Ovary (tissue), 9 donors: ENCODE data around the gene MBD5. TPM values are rescaled to one million over a fixed set of nuclear protein-coding genes. Genes with fewer than 3 reads are reported as not detected.
"Not testable (repeated sequence)": the region's sequence is repeated elsewhere in the genome, so short reads cannot be mapped to it uniquely, and the experiment has no call there.

Experiments used
- DNase-seq, 5 donors: peaks; one replicate each; pipeline ENCODE4 v3.0.0-alpha.2; 2019 to 2020
- H3K27ac ChIP-seq, 2 donors: fragments of 200-600 bp; one replicate each; pipeline versions ENCODE4 v1.5.1 to v1.8.0; 2019 to 2022
- H3K27me3 ChIP-seq: fragments of 200-600 bp; one replicate; pipeline ENCODE4 v1.8.0; 2022
- H3K36me3 ChIP-seq: fragments of 200-600 bp; sonication (generic); one replicate; pipeline ENCODE4 v1.5.1; 2019
- H3K4me1 ChIP-seq: one replicate; pipeline ENCODE4 v1.8.1; 2013; ENCODE audit warnings: mild to moderate bottlenecking, moderate library complexity; ENCODE audit not compliant: insufficient read depth
- H3K4me3 ChIP-seq: fragments of 200-600 bp; sonication (generic); one replicate; pipeline ENCODE4 v1.5.1; 2017
- H3K9me3 ChIP-seq, 2 donors: fragments of 200-600 bp in 1 of 2; sonication (generic) in 1 of 2; one replicate each; pipeline versions ENCODE4 v1.5.1 to v1.8.1; 2013 to 2019; ENCODE audit warnings: mild to moderate bottlenecking in 1 of 2, moderate library complexity in 1 of 2
- EP300 ChIP-seq: sonication (generic); formaldehyde crosslinking; IDR thresholded peaks from one replicate; pipeline ENCODE4 v1.6.1; 2017; ENCODE audit warnings: antibody characterized with exemption
- POLR2A ChIP-seq: fragments of 450-650 bp; IDR thresholded peaks from one replicate; pipeline ENCODE4 v1.6.1; 2017; ENCODE audit warnings: antibody characterized with exemption, mild to moderate bottlenecking, moderate library complexity
- WGBS, 3 donors: extraction: QIAGEN DNeasy Blood & Tissue Kit in 1 of 3; methylation state at CpG; one replicate each; pipeline versions ENCODE4 v1.1.5 to v1.1.7; 2013 to 2017; 5-methylcytosine and 5-hydroxymethylcytosine counted together
- intact Hi-C, 4 donors: fragments of 100-400 bp; cut with DNase I; formaldehyde crosslinking; loops; one replicate each; pipeline versions ENCODE4 v1.11.0 to v1.15.1; 2022 to 2023
- polyA plus RNA-seq, 2 donors: library from polyadenylated mRNA; stranded (reverse); fragments of 200-250 nt in 1 of 2; fragments of 350-450 nt in 1 of 2; fragmentation: Illumina TruSeq in 1 of 2; extraction: RNeasy Lipid Tissue Mini Kit (QIAGEN cat#74804) in 1 of 2; gene quantifications; one replicate each; pipeline ENCODE4 v1.2.3, GENCODE V29; 2013 to 2014
- total RNA-seq, 7 donors: library from RNA; depleted of rRNA in 2 of 7; stranded (reverse); fragments of >200 nt in 2 of 7; fragmentation: NEBNext Ultra II Directional in 3 of 7; extraction: Animal tissue kit (Norgen Biotek cat#: 25700) in 3 of 7; gene quantifications; one replicate each; pipeline versions ENCODE4 v1.1.0 to v1.2.4, GENCODE V29; 2016 to 2023
- TF ChIP-seq, protein P1 (sequence below), 3 donors: fragments of 450-650 bp in 2 of 3; fragments of 200-600 bp in 1 of 3; IDR thresholded peaks; one replicate each; pipeline versions ENCODE4 v1.5.1 to v1.8.0; 2016 to 2022; ENCODE audit warnings: antibody characterized with exemption in 3 of 3, mild to moderate bottlenecking in 1 of 3
- donor health status: DM: no; HTN: no; CAD: no; lungs with moderate emphysema.
- donor health status: DM: no; HTN: no; CAD: no.
- donor health status: Bipolar disorder and iron deficiency.
- donor health status: DM: yes; HTN: yes; CAD: no.
- donor health status: DM: no; HTN: no; CAD: no.
- donor health status: DM: yes; HTN: yes; CAD: no.

MBD5 gene
- total and polyA plus RNA-seq, 9 donors: 8.5 to 66.3 (median 45.8) TPM

DNA sequence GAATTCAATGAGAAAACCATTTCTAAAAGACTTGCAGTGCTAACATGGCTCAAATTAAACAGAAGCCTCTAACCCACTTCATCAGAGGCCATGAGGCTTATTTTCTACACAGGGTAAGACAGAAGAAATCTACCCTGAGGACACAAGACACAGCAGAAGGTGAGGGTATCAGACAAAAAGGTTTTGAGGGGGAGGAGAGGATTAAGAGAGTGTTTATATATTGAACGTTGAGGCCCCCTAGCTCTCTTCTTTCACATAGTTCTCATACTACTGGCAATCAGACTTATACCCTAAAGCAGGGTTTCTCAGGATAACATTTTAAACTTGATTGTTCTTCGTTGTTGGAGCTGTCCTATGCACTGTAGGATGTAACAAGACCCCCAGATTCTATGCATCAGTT is 21.8 kb upstream of the MBD5 start:
- no peak for DNase-seq
- 50 to 52% (median 51%) methylated on average over 2 of the region's 2 CpGs for WGBS, 3 donors

DNA sequence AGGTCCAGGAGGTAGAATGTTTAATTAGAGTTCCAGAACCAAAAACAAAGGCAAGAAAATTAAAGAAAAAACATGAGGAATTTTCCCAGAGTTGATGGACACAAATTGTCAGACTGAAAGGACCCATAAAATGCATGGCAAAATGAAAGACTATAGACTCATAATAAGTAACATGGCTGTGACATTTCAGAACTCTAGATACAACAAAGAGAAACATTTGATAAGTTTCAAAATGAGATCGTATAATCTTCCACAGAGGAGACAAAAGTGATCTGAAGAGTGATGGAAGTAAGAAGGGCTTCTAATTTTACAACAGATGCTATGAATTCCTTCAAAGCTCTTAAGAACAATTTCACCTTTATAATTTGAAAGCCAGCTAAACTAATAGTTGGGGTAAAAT is 20.8 kb upstream of the MBD5 start:
- Histone ChIP-seq H3K27me3 (no peaks in the 10 kb centered on the region), H3K4me1 (peaks cover 4% of the 10 kb centered on the region), H3K9me3 (no peaks in the 10 kb centered on the region), H3K27ac (no peak overlapping the region), H3K36me3 (no peaks in the 10 kb centered on the region), H3K4me3 (no peak overlapping the region)
- 89 to 94% (median 90%) methylated on average over 1 of the region's 1 CpG for WGBS, 3 donors
- TF ChIP-seq EP300 (no peak), POLR2A (no peak)
- TF ChIP-seq, protein P1, sequence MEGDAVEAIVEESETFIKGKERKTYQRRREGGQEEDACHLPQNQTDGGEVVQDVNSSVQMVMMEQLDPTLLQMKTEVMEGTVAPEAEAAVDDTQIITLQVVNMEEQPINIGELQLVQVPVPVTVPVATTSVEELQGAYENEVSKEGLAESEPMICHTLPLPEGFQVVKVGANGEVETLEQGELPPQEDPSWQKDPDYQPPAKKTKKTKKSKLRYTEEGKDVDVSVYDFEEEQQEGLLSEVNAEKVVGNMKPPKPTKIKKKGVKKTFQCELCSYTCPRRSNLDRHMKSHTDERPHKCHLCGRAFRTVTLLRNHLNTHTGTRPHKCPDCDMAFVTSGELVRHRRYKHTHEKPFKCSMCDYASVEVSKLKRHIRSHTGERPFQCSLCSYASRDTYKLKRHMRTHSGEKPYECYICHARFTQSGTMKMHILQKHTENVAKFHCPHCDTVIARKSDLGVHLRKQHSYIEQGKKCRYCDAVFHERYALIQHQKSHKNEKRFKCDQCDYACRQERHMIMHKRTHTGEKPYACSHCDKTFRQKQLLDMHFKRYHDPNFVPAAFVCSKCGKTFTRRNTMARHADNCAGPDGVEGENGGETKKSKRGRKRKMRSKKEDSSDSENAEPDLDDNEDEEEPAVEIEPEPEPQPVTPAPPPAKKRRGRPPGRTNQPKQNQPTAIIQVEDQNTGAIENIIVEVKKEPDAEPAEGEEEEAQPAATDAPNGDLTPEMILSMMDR (IDR thresholded peaks at IDR 0.05): no peak
- intact Hi-C loops: no loop called here
- no peak for DNase-seq

More for the DNA sequence above, 21.8 kb upstream of the MBD5 start:
- H3K4me1 ChIP-seq: peaks cover 4% of the 10 kb centered on the region
- intact Hi-C loops: loop anchor here in 2 of 4 donors (10.0 kb wide), 2 partner anchors 516 to 526 kb away; no protein-coding TSS in a partner anchor
- H3K27ac ChIP-seq: no peak overlapping the region
- H3K27me3 ChIP-seq: no peaks in the 10 kb centered on the region
- no peaks in the 10 kb centered on the region for H3K9me3 ChIP-seq
- TF ChIP-seq, protein P1 (IDR thresholded peaks at IDR 0.05): no peak
- no peak for TF ChIP-seq EP300
- TF ChIP-seq POLR2A: no peak
- H3K4me3 ChIP-seq: no peak overlapping the region
- no peaks in the 10 kb centered on the region for H3K36me3 ChIP-seq

DNA sequence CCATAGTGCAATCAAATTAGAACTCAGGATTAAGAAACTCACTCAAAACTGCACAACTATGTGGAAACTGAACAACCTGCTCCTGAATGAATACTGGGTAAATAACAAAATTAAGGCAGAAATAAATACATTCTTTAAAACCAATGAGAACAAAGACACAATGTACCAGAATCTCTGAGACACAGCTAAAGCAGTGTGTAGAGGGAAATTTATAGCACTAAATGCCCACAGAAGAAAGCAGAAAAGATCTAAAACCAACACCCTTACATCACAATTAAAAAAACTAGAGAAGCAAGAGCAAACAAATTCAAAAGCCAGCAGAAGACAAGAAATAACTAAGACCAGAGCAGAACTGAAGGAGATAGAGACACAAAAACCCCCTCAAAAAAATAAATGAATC is 18.5 kb upstream of the MBD5 start:
- H3K27ac ChIP-seq, H3K4me3 ChIP-seq, H3K9me3 ChIP-seq, DNase-seq, intact Hi-C loops, H3K36me3 ChIP-seq, H3K27me3 ChIP-seq, H3K4me1 ChIP-seq: not testable (repeated sequence)

DNA sequence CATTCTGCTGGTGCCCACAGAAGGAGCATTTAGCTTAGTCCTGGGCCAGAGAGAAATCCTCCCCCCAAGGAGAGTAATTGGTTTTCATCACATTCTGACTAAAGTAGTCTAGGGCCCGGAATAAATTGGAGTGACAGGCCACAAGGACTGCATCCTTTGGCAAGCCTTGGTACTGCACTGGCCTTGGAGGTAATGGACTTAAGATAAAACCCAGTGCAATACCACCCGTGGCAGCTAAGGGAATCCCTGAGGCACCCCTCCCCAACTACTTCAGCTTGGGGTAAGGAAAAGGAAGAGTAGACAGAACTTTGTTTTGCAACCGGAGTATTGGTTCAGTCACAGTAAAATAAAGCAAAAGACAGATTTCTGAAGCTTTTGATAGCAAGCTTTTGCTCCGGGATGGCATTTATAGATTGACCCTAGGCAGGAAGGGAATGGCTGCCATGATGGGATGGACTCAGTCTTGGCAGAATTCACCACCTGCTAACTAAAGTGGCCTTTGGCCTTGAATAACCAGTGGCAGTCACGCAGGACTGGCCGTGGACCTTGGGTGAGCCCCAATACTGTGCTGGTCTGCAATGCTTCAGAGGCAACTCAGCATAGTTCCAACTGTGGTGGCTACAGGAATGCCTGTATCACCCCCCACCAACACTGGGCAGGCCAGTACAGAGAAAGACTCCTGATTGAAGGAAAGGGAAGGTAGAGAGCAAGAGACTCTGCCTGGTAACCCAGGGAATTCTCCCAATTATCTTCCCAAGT is 14.5 kb upstream of the MBD5 start:
- DNase-seq: no peak
- Histone ChIP-seq H3K4me1 (peaks cover 2% of the 10 kb centered on the region), H3K27ac (no peak overlapping the region), H3K36me3 (no peaks in the 10 kb centered on the region), H3K4me3 (no peak overlapping the region), H3K27me3 (no peaks in the 10 kb centered on the region), H3K9me3 (no peaks in the 10 kb centered on the region)
- no peak for TF ChIP-seq EP300
- TF ChIP-seq POLR2A: no peak
- TF ChIP-seq, protein P1 (IDR thresholded peaks at IDR 0.05): no peak
- intact Hi-C loops: no loop called here
- WGBS, 3 donors: 85 to 91% (median 89%) methylated on average over 6 of the region's 6 CpGs

DNA sequence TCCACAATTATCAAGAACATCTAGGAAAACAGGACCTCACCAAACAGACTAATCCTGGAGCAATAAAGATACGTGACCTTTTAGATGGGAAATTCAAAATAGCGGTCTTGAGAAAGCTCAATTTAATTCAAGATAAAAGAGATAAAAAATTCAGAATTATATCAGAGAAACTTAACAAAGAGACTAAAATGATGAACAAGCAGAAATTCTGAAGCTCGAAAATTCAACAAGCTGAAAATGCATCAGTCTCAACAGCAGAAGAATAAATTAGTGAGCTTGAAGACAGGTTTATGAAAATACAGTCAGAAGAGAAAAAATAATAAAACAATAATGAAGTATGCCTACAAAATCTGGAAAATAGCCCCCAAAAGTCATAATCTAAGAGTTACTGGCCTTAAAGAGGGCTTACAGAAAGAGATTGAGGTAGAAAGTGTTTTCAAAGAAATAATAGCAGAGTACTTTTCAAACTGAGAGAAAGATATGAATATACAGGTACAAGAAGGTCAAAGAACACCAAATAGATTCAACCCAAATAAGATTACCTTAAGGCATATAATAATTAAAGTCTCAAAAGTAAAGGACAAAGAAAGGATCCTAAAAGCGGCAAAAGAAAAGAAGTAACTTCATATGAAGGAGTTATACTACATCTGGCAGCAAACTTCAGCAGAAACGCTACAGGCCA is 13.5 kb upstream of the MBD5 start:
- Histone ChIP-seq H3K4me3 (no peak overlapping the region), H3K27me3 (no peaks in the 10 kb centered on the region), H3K27ac (no peak overlapping the region), H3K36me3 (no peaks in the 10 kb centered on the region), H3K4me1 (peaks cover 2% of the 10 kb centered on the region), H3K9me3 (no peaks in the 10 kb centered on the region)
- intact Hi-C loops: no loop called here
- TF ChIP-seq, protein P1 (IDR thresholded peaks at IDR 0.05): no peak
- TF ChIP-seq POLR2A: no peak
- TF ChIP-seq EP300: no peak
- 77 to 89% (median 79%) methylated on average over 5 of the region's 5 CpGs for WGBS, 3 donors
- no peak for DNase-seq

DNA sequence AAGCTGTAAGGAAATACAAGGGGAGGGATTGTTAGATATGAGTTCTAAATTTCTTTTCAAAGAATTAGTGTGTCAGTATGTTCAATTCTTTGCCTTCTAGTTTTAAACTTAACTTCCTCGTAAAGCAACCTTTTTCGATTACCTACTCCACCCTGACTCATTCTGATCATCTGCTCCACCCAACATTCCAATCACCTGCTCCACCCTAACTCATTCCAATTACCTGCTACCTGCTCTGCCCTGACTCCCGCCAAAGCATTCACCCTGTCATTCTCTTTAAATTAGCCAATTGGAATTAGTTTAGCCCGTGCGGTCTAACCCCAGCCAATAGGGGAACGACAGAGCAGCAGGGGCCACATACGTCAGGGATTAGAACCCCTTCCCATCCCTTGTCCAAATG is 12.5 kb upstream of the MBD5 start:
- H3K4me1 ChIP-seq, H3K27me3 ChIP-seq, intact Hi-C loops, H3K27ac ChIP-seq, DNase-seq, H3K4me3 ChIP-seq, H3K9me3 ChIP-seq, H3K36me3 ChIP-seq: not testable (repeated sequence)
- 96 to 99% (median 99%) methylated on average over 7 of the region's 7 CpGs for WGBS, 3 donors
